Subcutaneous abdominal adipose tissue (tissue), 5 donors: ENCODE measurements around the gene MCTP1.

Experiments used
- H3K27ac ChIP-seq: one replicate; pipeline ENCODE4 v1.7.0; 2013; ENCODE audit warnings: low read depth, mild to moderate bottlenecking, inconsistent platforms, low read length, moderate library complexity
- H3K27me3 ChIP-seq, 5 donors: one replicate each; pipeline ENCODE4 v1.7.0; 2013; ENCODE audit warnings: low read length in 5 of 5, inconsistent platforms in 1 of 5; ENCODE audit not compliant: control insufficient read depth in 5 of 5, insufficient read depth in 4 of 5
- H3K36me3 ChIP-seq, 5 donors: one replicate each; pipeline ENCODE4 v1.7.0; 2013; ENCODE audit warnings: low read length in 5 of 5; ENCODE audit not compliant: control insufficient read depth in 5 of 5, insufficient read depth in 5 of 5
- H3K4me1 ChIP-seq, 5 donors: one replicate each; pipeline ENCODE4 v1.7.0; 2013; ENCODE audit warnings: low read length in 5 of 5, mild to moderate bottlenecking in 3 of 5, moderate library complexity in 1 of 5; ENCODE audit not compliant: control insufficient read depth in 5 of 5, insufficient read depth in 5 of 5
- H3K4me3 ChIP-seq, 5 donors: one replicate each; pipeline ENCODE4 v1.7.0; 2013; ENCODE audit warnings: low read length in 5 of 5, low read depth in 1 of 5
- H3K9ac ChIP-seq, 5 donors: one replicate each; pipeline ENCODE4 v1.7.0; 2013; ENCODE audit warnings: low read length in 5 of 5, mild to moderate bottlenecking in 4 of 5, moderate library complexity in 3 of 5
- H3K9me3 ChIP-seq, 5 donors: one replicate each; pipeline ENCODE4 v1.7.0; 2013; ENCODE audit warnings: low read length in 5 of 5; ENCODE audit not compliant: control insufficient read depth in 5 of 5
- donor health status: healthy.
- donor health status: healthy.
- donor health status: healthy.
- donor health status: healthy.
- donor health status: healthy.

The MCTP1 gene

DNA sequence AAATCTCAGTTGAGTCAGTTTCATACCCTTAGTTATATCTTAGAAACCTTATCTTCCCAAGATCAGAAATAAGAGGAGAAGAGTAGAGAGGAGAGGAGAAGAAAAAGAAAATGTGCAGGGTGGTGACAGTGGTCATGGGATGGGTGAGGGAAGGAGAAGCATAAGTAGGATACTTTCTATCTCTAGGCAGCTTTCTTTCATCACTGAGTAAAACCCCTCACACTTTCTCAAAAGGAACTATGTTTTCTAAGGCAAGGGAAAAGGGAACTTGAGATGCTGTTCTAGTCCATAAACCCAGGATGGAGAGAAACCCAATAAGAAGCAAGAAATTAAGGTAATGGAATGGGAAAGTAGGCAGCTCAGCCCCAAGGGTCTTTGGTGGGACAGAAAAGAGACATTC, 225.3 kb downstream of the MCTP1 start:
- H3K27ac ChIP-seq = no peak overlapping the region
- peaks cover 0 to 3% (median 0%) of the 10 kb centered on the region in 5 donors for H3K9me3 ChIP-seq
- H3K9ac ChIP-seq = no peak overlapping the region
- H3K36me3 ChIP-seq = no peaks in the 10 kb centered on the region
- no peak overlapping the region for H3K4me3 ChIP-seq
- peaks cover 0 to 8% (median 7%) of the 10 kb centered on the region in 5 donors for H3K4me1 ChIP-seq
- no peaks in the 10 kb centered on the region for H3K27me3 ChIP-seq

DNA sequence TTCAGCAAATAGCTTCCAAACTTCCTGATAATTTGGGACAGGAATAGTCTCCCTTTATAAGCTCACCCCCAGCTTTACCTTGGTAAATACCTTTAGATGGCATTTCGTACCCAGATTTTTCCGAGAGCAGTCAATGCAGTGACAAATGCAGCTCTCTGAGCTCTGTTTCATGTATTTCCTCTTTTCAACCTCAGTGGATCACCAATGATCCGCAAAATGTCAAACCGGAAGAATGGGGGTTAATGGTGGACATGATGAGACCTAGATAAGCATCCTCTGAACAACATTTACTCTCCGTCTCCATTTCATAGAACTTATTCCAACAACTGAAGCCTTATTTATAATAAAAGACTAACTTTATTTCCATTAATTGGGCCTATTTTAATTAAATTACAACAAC, 227.3 kb downstream of the MCTP1 start:
- peaks cover 0 to 3% (median 0%) of the 10 kb centered on the region in 5 donors for H3K9me3 ChIP-seq
- H3K36me3 ChIP-seq = no peaks in the 10 kb centered on the region
- no peak overlapping the region for H3K9ac ChIP-seq
- H3K27me3 ChIP-seq = no peaks in the 10 kb centered on the region
- H3K4me3 ChIP-seq = no peak overlapping the region
- H3K27ac ChIP-seq = no peak overlapping the region
- H3K4me1 ChIP-seq = peaks cover 0 to 10% (median 7%) of the 10 kb centered on the region in 5 donors

DNA sequence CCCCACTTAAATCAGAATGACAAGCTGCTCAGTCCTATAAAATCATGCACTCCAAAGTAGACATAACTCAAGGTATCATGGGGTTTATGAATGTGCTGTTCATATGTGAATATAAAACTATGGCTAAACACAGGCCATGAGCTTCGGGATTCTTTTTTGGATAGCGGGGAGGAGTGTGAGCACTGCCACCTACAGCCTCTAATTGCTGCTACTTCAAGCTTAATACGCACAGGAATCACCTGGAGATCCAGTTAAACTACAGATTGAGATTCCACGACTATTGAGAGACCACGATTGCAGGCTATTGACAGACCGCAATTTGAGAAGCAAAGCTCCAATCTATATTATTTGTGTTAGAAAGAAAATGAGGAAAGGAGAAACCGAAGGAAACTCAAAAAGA, 231.6 kb downstream of the MCTP1 start:
- no peaks in the 10 kb centered on the region for H3K9me3 ChIP-seq
- no peak overlapping the region for H3K9ac ChIP-seq

DNA sequence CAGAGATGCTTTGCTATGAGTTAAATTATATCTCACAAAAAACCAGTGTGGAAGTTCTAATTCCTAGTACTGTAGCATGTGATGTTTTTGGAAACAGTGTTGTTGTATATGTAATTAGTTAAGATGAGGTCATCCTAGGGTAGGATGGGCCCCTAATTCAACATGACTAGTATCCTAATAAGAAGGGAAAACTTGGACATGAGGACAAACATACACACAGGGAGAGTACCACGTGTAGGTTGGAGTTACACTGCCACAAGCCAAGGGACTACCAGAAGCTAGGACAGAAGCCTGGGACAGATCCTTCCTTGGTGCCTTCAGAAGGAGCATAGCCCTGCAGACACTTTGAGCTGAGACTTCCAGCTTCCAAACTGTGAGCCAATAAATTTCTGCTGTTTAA, 234.2 kb downstream of the MCTP1 start:
- Histone ChIP-seq H3K9me3 (no peaks in the 10 kb centered on the region), H3K27ac (no peak overlapping the region), H3K27me3 (no peaks in the 10 kb centered on the region), H3K9ac (no peak overlapping the region), H3K36me3 (no peaks in the 10 kb centered on the region), H3K4me1 (peaks cover 0 to 10% (median 0%) of the 10 kb centered on the region in 5 donors), H3K4me3 (no peak overlapping the region)

More for the DNA sequence above, 231.6 kb downstream of the MCTP1 start:
- no peak overlapping the region for H3K27ac ChIP-seq
- H3K36me3 ChIP-seq = no peaks in the 10 kb centered on the region
- H3K4me3 ChIP-seq = no peak overlapping the region
- H3K27me3 ChIP-seq = no peaks in the 10 kb centered on the region
- H3K4me1 ChIP-seq = peaks cover 0 to 10% (median 0%) of the 10 kb centered on the region in 5 donors

DNA sequence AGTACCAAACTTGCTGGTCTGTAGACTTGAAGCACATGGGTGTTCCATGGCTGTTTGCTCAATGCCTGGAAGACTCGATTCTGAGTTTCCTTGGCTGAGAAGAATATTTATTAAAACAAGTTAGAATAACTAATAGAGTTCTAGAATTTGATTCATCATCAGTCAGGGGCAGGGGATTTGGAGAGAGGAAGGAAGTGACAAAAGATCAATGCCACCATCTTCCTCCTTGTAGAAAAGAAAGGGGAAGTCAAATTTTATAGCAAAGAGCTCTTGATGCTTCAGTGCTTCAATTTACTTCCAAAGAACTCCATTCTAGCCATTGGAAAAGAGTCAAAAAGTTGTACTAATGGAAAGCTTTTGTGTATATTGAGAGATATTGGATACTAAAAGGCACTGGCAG, 236.3 kb downstream of the MCTP1 start:
- Histone ChIP-seq H3K27me3 (no peaks in the 10 kb centered on the region), H3K9me3 (no peaks in the 10 kb centered on the region), H3K9ac (no peak overlapping the region), H3K36me3 (no peaks in the 10 kb centered on the region), H3K4me1 (peaks cover 0 to 23% (median 11%) of the 10 kb centered on the region in 5 donors), H3K27ac (no peak overlapping the region), H3K4me3 (no peak overlapping the region)

DNA sequence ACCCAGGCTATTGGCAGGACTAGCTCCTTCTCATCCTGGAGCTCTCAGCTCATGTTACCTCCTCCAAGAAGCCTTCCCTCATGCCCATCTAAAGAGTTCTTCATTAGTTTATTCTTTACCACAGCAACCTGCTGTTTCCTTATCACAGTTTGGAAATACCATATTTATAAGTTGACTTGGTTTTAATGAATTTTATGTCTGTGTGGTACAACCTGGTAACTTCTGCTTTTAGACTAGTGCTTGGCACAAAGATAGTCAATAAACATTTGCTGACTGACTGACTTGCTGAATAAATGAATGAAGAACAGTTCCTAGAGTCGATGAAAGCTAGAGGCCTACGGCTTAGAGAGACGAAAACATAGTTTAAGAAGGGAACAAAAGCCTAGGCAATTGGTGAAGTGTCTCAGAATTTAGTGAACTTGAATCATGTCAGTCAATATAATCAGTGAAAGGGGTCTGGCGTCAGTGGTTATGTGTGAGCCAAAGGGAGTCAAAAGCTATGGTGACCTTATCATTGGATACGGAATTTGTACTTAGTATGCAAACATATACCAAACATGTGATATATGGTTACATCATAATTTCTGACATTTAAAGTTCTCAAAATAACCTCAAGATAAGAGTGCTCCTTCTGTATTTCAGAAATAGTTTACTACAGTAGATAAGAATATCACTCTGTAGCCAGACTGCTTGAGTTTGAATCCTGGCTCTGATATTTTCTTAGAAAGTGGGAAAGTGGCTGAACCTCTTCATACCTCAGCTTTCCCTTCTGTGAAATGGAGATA, 239.5 kb downstream of the MCTP1 start:
- Histone ChIP-seq H3K27me3 (no peaks in the 10 kb centered on the region), H3K4me3 (no peak overlapping the region), H3K4me1 (peaks cover 0 to 30% (median 12%) of the 10 kb centered on the region in 5 donors), H3K9ac (no peak overlapping the region), H3K36me3 (no peaks in the 10 kb centered on the region), H3K9me3 (peaks cover 0 to 5% (median 2%) of the 10 kb centered on the region in 5 donors), H3K27ac (no peak overlapping the region)

DNA sequence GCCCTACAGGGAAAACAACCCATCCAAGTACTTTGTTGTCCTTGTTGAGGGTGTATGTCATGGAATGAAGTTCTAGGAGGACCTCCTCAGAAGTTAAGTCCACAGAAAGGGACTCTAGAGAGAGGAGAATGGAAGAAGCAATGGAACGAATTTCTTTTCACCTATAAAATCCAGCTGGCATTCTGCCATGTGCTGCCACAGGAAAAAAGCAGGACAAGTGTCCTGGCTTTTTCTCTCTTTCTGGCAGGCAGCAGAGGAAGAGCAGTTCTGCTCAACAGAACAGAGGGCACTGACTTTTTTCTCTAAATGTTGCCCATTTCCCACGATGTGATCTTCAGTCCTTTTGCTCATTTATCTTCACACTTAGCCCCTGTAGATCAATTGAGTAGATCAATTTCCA, 240.8 kb downstream of the MCTP1 start:
- H3K27ac ChIP-seq = no peak overlapping the region
- H3K4me3 ChIP-seq = no peak overlapping the region
- H3K9me3 ChIP-seq = peaks cover 0 to 8% (median 5%) of the 10 kb centered on the region in 5 donors
- peaks cover 0 to 28% (median 12%) of the 10 kb centered on the region in 5 donors for H3K4me1 ChIP-seq
- no peaks in the 10 kb centered on the region for H3K36me3 ChIP-seq
- H3K27me3 ChIP-seq = no peaks in the 10 kb centered on the region
- no peak overlapping the region for H3K9ac ChIP-seq

DNA sequence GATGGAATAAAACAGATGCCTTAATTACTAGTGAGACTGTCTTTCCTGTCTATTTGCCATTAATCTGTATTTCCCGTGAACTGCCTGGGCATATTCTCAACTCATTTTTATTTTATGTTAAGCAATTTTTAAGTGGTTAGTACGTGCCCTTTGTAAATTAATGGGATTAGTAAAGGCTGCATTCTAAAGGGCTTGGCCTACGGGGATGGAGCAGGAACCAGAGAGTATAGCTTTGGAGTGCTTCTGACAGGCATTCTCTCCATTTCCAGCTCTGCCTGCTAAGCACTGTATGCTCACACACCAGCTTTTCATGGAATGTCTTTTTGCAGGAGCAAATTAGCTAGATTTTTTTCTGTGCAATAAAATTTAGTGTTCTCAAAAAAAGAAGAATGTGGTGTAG, 241.2 kb downstream of the MCTP1 start:
- Histone ChIP-seq H3K36me3 (no peaks in the 10 kb centered on the region), H3K27me3 (no peaks in the 10 kb centered on the region), H3K27ac (no peak overlapping the region), H3K4me1 (peaks cover 0 to 27% (median 12%) of the 10 kb centered on the region in 5 donors), H3K4me3 (no peak overlapping the region), H3K9me3 (peaks cover 0 to 8% (median 5%) of the 10 kb centered on the region in 5 donors), H3K9ac (no peak overlapping the region)

DNA sequence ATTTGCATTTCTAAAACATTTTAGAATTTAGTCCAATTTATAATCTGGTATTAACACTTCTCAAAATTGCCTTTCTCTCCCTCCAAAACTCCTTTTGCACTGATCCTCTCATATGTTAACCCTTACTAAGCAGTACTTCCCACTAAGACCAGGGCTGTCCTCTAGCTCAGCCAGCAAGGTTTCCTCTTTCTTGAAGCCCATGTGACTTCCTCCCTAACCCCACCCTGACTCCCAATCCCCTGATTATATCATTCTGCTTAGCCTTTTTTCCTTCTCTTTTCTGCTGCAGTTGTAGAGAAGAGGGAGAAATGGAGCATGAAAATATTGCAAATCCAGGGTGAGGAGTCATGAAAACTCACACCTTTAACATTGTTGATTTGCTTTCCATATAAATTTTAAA, 241.7 kb downstream of the MCTP1 start:
- H3K9ac ChIP-seq = no peak overlapping the region
- no peaks in the 10 kb centered on the region for H3K27me3 ChIP-seq
- peaks cover 0 to 8% (median 5%) of the 10 kb centered on the region in 5 donors for H3K9me3 ChIP-seq
- no peaks in the 10 kb centered on the region for H3K36me3 ChIP-seq
- H3K4me3 ChIP-seq = no peak overlapping the region
- H3K27ac ChIP-seq = no peak overlapping the region
- peaks cover 0 to 27% (median 12%) of the 10 kb centered on the region in 5 donors for H3K4me1 ChIP-seq

DNA sequence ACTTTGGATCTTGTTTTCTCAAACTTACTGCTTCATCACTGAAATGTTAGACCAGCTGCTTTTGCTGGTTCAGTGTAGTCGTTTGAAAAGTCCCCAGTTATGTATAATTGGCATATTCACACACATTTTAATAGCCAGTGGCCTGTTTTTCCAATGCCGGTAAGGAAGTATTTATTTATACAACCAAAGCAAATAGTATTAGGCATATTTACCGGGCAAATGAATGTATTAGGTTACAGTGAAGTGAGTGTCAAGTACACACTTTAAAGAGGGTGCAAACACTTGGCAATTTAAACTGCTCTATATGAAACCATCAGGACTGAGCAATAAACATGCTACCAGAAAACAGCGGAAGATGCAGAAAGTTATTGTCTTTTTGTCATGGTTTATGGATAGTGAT, 242.9 kb downstream of the MCTP1 start:
- H3K9ac ChIP-seq = no peak overlapping the region
- no peak overlapping the region for H3K4me3 ChIP-seq

More for the DNA sequence above, 242.9 kb downstream of the MCTP1 start:
- Histone ChIP-seq H3K36me3 (no peaks in the 10 kb centered on the region), H3K27me3 (no peaks in the 10 kb centered on the region), H3K27ac (no peak overlapping the region), H3K4me1 (peaks cover 0 to 27% (median 12%) of the 10 kb centered on the region in 5 donors), H3K9me3 (peaks cover 0 to 8% (median 5%) of the 10 kb centered on the region in 5 donors)
